Adipocyte (in vitro differentiated cells): Measurements from ENCODE around the gene TRIM31.
A peak's percentile ranks its signal among the peaks of the same experiment; 100 is the strongest.

ENCODE experiments used
- DNase-seq: peaks from one replicate; pipeline ENCODE4 v3.0.0-alpha.2; 2015; ENCODE audit warnings: low read depth
- H3K27me3 ChIP-seq: replicated peaks from 2 replicates; pipeline ENCODE4 v1.7.0; 2013; ENCODE audit warnings: mild to moderate bottlenecking, low read length, moderate library complexity; ENCODE audit not compliant: control insufficient read depth, insufficient read depth
- H3K36me3 ChIP-seq: 2 replicates; pipeline ENCODE4 v1.7.0; 2013; ENCODE audit warnings: low read length, mild to moderate bottlenecking, moderate library complexity; ENCODE audit not compliant: control insufficient read depth, insufficient read depth, severe bottlenecking
- H3K4me1 ChIP-seq: 2 replicates; pipeline ENCODE4 v1.7.0; 2013; ENCODE audit warnings: mild to moderate bottlenecking, low read length, moderate library complexity; ENCODE audit not compliant: control insufficient read depth, insufficient read depth
- H3K4me3 ChIP-seq: 2 replicates; pipeline ENCODE4 v1.7.0; 2013; ENCODE audit warnings: mild to moderate bottlenecking, low read length, moderate library complexity
- H3K9ac ChIP-seq: 2 replicates; pipeline ENCODE4 v1.7.0; 2013; ENCODE audit warnings: mild to moderate bottlenecking, low read length, moderate library complexity
- H3K9me3 ChIP-seq: 2 replicates; pipeline ENCODE4 v1.7.0; 2013; ENCODE audit warnings: mild to moderate bottlenecking, low read length, moderate library complexity; ENCODE audit not compliant: control insufficient read depth

TRIM31 gene

DNA sequence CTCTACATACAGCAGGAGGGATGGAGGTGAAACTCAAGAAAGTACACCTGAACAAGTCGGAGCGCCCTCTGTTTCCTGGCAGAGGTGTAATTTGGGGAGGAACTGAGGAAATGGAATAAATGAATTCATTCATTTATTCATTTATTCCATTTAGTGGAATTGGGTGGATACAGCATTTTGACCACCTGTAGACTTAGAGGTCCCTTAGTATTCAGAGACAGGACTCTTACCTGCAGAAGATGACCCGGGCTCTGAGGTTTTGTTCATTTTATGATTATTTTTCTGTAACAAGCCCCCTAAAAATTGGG, 9.1 kb downstream of the TRIM31 start:
- peaks cover 30% of the 10 kb centered on the region for H3K4me1 ChIP-seq
- H3K9ac ChIP-seq, result no peak overlapping the region
- H3K36me3 ChIP-seq, result no peaks in the 10 kb centered on the region
- peaks cover 42% of the 10 kb centered on the region for H3K27me3 ChIP-seq
- H3K9me3 ChIP-seq, result no peaks in the 10 kb centered on the region
- peak overlapping the region; percentile 82 for H3K4me3 ChIP-seq
- DNase-seq, result no peak

DNA sequence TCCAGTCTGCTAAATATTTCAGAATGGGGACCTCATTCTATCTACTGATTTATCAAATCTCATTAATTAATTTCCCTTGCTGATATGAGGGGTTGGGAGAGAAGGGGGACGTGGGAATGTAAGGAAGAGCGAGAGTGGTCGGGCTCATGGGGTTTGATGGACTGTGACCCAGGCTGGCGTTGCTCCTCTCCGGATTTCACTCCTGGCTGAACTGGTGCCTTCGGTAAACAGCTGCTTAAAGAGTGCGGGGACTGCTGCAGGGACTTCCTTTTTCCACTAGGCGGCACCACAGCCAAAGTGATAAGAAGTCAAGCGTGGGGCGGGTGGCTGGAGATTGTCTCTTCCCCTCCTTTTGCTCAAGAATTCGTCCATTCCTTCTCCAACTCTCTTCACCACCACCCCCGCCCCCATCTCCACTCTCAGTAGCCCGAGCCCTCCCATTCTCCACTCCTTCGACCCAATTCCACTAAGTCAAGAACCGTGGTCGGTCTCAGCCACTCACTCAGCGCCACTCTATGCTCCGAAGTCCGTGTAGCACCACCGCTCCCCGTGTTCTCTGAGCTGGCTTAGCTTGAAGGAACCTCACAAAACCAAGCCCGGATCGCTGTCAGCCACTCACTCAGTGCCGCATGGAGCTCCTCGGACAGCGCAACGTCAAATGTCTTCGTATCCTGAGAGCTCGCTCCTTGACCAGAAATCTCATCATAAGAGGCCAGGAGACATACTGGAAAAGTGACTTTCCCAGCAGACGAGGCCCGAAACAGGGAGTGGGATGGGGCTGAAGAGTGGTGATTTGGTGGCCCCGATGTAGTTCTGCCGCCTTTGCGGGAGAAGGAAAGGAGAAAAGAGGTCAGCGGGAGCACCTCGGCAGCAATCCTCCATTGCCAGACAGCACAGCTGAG, 9.7 kb downstream of the TRIM31 start:
- H3K9me3 ChIP-seq, result no peaks in the 10 kb centered on the region
- H3K27me3 ChIP-seq, result peaks cover 43% of the 10 kb centered on the region
- H3K36me3 ChIP-seq, result no peaks in the 10 kb centered on the region
- H3K4me3 ChIP-seq, result peak overlapping the region; percentile 82
- H3K9ac ChIP-seq, result peak overlapping the region; percentile 83
- peaks cover 30% of the 10 kb centered on the region for H3K4me1 ChIP-seq
- peak; percentile 96 for DNase-seq

DNA sequence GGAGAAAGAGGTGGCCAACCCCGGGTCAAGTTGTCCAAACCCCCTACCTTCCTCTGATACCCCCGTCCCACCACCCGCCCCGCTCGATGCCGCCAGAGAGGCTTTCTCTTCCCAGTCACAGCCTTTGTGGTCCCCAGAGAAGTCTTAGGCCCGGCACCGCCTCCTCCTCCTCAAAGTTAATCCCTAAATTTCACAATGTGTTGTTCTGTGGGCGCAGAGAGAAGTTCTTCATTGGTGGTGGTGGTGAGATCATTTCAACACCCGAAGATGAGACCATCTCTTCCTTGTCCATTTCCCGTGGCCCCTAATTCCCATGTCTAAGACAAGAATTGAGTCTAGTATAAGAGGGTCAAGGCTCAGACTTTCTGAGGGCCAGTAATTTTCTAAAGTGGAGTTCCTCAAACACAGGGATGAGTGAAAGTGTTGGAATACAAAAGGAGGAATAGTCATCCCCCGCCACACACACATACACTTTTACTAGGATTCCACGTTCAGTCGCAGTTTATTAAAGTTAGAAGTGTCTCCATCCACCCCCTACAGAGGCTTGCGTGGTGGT, 10.4 kb downstream of the TRIM31 start:
- Histone ChIP-seq H3K9me3 (no peaks in the 10 kb centered on the region), H3K4me1 (peaks cover 30% of the 10 kb centered on the region), H3K27me3 (peaks cover 47% of the 10 kb centered on the region), H3K4me3 (peak overlapping the region; percentile 82), H3K9ac (peak overlapping the region; percentile 83), H3K36me3 (no peaks in the 10 kb centered on the region)
- peak; percentile 73 for DNase-seq

DNA sequence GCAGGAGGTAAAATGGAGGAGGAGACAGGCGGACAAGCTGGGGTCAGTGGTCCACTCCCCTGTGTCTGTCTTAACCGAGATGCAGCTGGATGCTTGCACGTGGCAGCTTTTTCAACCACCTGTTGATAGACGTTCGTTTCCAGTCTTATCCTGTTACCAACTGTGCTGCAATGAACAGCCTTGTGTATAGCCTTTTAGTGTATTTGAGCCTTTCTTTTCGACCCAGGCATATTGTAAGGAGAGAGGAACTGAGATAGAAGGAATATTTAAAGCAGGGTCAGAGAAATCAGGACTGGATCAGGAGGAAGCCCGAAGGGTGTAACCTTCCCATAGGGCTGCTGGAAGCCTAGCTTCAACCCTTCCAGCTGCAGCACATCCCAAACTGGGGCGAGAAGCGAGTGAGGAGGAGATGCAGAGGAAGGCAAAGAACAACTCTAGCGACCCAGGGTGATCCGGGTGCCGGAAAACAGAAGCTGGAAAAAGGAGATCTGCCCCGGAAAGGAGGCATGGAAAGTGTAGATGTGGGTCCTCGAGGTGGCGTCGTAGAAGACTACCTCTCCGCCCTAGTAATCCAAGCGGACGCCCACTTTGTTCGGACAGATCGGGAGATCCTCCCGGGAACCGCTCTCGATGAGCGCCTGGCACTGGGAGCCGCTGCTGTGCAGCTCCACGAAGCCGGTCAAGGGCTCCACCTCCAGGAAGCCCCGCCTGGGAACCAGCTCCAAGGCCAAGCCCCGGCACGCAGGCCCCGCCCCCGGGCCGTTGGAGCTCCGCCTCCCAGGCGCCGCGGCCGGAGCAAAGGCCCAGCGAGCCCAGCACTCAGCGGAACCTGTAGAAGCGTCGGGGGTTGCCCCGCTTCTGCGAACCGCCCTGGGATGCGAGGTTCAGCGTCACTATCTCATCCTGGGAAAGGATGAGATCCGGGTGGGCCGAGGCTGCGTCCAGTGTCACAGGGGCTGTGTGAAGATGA, 11.2 kb downstream of the TRIM31 start:
- peak overlapping the region; percentile 83 for H3K9ac ChIP-seq
- H3K9me3 ChIP-seq, result no peaks in the 10 kb centered on the region
- no peaks in the 10 kb centered on the region for H3K36me3 ChIP-seq
- DNase-seq, result peak; percentile 95
- H3K27me3 ChIP-seq, result peaks cover 52% of the 10 kb centered on the region
- peak overlapping the region; percentile 82 for H3K4me3 ChIP-seq
- H3K4me1 ChIP-seq, result peaks cover 30% of the 10 kb centered on the region

DNA sequence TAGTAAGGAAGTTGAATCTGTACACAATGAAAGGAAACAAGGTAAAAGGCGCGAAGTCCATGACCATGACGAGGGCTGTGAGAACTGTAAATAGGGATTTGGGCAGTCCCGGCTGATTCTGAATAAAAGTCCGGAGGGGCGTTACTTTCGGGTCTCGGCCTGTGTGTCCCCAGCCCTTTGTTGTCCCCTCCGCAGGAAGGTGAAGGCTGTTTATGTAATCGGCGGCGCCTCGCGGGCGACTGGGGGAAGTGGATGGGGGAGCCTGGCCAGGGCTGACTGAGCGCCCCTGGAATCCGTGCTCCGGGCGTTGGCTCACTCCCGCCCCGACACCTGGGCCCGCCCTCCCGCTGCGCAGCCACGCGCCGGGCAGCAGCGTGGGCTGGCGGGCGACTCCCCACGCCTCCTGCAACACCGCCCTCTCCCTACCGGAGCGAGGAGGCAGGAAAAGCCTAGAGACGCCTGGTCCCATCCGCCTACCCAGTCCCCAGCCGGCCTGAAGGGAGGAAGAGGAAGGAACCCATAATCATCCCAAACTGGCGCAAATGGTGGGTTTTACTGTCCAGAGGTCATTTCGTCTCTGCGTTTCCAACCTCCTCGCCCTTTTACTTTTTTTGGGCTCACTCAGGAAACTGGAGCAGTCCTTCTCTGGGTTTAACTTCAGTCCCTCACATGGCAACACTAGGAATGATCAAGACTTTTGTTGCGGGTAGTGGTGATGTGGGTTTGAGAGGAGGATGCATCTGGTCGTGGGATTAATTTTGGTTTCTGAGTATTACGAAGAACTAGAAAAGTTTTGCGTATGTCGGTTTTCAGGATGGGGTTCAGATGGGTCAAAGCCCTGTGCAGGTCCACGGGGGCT, 12.1 kb downstream of the TRIM31 start:
- H3K36me3 ChIP-seq, result no peaks in the 10 kb centered on the region
- H3K4me1 ChIP-seq, result peaks cover 31% of the 10 kb centered on the region
- H3K9me3 ChIP-seq, result no peaks in the 10 kb centered on the region
- DNase-seq, result no peak
- H3K4me3 ChIP-seq, result peak overlapping the region; percentile 82
- peak overlapping the region; percentile 83 for H3K9ac ChIP-seq
- H3K27me3 ChIP-seq, result peaks cover 49% of the 10 kb centered on the region

DNA sequence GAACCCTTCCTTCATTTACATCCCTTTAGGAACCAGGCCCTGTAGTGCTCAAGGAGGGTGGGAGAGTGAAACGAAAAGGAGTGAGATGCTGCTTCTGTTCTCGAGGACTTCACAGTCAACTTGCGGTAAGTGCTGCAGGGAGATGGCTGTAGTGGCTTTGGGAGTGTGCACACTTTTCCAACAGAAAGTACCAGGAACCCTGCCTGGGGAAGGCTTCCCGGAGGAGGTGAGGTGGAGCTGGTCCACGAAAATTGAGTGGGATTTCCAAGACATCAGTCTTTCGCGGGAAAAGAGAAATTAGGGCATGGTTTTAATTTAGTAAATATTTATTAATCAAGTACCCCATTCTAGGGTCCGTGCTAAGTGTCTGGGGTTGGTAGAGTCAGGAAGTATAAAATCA, 12.7 kb downstream of the TRIM31 start:
- Histone ChIP-seq H3K4me1 (peaks cover 38% of the 10 kb centered on the region), H3K9ac (no peak overlapping the region), H3K9me3 (no peaks in the 10 kb centered on the region), H3K4me3 (peak overlapping the region; percentile 82), H3K27me3 (peaks cover 49% of the 10 kb centered on the region), H3K36me3 (no peaks in the 10 kb centered on the region)
- DNase-seq, result no peak

DNA sequence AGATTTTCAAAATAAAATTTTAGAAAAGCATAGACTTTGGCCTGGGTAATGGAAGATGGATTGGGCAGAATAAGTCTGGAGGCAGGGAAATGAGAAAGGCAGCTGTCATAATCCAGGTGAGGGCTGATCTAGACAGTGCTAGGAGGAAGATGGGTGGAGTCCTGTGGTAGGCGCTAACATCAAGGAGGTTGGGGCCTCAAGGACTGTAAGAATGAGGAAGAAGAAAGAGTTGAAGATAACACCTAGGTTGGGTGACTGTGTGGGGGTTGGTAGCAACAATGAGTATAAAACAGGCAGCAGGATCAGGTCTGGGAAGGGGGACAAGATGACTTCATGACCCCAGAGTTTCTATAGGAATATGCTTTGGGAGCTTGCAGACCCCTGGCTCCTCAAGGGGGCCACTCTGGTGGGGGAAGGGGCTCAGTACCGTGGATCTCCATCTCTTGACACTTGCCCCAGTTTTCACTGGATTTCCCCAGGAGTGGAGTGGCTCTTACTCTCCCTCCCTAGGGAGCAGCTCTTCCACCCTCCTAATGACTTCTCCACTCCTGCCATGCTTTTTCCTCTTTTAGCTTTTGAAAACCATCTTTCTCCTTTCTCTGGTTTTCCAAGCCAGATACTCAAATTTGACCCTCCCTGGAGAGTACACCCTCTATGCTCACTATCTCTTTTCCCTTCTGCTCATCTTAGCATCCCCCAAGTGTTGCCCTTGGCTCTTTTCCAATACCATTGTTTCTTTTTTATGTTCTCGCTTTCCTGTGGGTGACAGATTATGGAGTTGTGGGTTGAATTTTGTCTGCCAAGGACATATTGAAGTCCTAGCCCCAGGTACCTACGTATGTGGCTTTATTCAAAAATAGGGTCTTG, 14.8 kb downstream of the TRIM31 start:
- no peak for DNase-seq
- H3K4me1 ChIP-seq, result peaks cover 42% of the 10 kb centered on the region
- no peak overlapping the region for H3K9ac ChIP-seq
- no peaks in the 10 kb centered on the region for H3K9me3 ChIP-seq
- peaks cover 35% of the 10 kb centered on the region for H3K27me3 ChIP-seq
- H3K4me3 ChIP-seq, result no peak overlapping the region
- no peaks in the 10 kb centered on the region for H3K36me3 ChIP-seq

DNA sequence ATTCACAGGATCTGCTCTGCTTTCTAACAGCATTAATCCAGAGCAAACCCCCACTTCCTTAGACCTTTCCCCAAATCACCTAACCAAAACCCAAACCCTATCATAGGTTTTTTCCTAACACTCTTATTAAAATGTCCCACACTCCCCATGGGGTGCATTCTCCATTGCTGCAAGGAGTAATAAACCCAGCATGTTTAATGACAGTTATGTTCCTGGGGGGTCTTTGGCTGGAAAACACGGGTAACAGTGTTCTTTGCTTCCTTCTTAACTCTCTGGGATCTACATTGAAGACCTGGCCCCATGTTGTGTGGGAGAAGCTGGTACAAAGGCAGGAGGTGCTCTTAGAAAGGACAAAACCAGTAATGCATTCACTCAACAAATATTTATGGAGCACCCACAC, 16.1 kb downstream of the TRIM31 start:
- H3K4me1 ChIP-seq, result peaks cover 42% of the 10 kb centered on the region
- no peak overlapping the region for H3K4me3 ChIP-seq
- no peaks in the 10 kb centered on the region for H3K36me3 ChIP-seq
- no peaks in the 10 kb centered on the region for H3K9me3 ChIP-seq
- no peak overlapping the region for H3K9ac ChIP-seq
- peaks cover 35% of the 10 kb centered on the region for H3K27me3 ChIP-seq
- DNase-seq, result no peak

DNA sequence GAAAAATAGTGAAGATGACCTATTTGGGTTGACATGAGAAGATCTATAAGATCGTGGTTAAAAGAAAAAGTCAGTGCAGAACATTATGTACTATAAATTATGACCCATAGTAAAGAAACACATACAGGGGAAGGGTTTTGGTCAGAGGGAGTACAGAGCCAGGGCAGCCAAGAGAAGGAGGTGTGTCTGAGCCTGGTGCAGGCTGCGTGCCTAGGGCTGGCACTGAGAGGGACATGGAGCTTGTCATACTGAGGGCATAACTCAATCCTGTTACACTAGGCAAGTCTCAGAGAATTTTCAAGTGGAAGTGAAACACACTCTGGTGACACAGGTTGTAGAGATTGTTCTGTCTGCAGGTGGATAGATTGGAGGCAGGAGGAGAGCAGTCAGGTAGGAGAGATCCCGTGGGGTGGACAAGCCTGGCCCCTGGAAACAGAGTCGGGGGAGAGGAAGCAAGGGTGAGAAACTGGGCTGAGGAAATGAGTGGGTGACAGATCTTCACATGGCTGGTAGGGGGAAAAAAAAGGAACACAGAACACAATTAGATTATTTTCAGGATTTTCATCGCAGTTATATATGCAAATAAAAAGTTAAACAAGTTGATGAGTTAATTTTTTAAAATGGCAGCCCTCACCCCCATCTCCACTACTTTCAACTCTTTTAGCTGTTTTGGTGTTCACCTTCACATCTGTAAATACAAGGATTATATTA, 18.8 kb downstream of the TRIM31 start:
- no peaks in the 10 kb centered on the region for H3K9me3 ChIP-seq
- DNase-seq, result no peak
- H3K4me3 ChIP-seq, result no peak overlapping the region
- H3K27me3 ChIP-seq, result peaks cover 20% of the 10 kb centered on the region
- H3K36me3 ChIP-seq, result no peaks in the 10 kb centered on the region
- peaks cover 35% of the 10 kb centered on the region for H3K4me1 ChIP-seq
- H3K9ac ChIP-seq, result no peak overlapping the region
